Medulla oblongata (tissue), 1 donor: ENCODE data around the gene LIN28B.
"Not testable (repeated sequence)": the region's sequence is repeated elsewhere in the genome, so short reads cannot be mapped to it uniquely, and the experiment has no call there.

Experiments used
- DNase-seq: peaks from one replicate; pipeline ENCODE4 v3.0.0-alpha.2; 2015; ENCODE audit errors: extremely low spot score

Gene LIN28B

DNA sequence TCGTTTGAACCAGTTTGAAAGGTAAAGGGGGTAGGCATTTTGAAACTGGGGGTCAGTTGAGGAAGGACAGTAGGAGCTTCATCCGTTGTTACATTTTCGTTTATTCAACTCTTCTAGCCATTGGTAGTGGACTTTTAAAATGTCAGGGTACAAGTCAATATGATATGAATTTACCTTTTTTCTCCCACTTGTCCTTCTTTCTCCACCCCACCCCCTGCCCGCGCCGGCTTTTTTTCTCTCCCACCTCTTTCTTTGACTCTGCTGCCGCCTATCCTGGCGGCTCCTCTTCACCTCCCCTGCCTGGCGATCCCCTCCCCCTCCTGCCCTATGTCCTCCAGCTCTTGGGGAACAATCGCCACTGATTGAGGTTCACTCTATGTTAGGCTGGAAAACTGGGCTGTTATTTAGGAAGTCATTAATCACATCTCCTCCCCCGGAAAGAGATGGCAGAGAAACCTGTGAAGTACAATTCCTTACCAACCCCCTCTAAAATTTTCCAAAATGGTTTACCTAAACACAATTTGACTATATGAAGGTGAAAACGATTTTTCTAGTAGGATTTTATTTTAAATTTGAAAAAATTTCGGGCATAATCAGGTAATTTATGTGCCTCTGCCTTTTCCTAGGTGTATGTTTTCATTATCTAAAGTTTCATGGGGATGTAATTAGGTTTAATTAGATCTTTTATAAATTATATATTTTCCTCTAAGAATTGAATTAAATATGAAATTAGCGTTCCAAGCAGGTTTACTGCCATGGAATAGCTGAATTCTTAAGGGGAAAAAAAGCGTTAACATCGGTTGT is 778 bp upstream of the LIN28B start:
- DNase-seq, result no peak

DNA sequence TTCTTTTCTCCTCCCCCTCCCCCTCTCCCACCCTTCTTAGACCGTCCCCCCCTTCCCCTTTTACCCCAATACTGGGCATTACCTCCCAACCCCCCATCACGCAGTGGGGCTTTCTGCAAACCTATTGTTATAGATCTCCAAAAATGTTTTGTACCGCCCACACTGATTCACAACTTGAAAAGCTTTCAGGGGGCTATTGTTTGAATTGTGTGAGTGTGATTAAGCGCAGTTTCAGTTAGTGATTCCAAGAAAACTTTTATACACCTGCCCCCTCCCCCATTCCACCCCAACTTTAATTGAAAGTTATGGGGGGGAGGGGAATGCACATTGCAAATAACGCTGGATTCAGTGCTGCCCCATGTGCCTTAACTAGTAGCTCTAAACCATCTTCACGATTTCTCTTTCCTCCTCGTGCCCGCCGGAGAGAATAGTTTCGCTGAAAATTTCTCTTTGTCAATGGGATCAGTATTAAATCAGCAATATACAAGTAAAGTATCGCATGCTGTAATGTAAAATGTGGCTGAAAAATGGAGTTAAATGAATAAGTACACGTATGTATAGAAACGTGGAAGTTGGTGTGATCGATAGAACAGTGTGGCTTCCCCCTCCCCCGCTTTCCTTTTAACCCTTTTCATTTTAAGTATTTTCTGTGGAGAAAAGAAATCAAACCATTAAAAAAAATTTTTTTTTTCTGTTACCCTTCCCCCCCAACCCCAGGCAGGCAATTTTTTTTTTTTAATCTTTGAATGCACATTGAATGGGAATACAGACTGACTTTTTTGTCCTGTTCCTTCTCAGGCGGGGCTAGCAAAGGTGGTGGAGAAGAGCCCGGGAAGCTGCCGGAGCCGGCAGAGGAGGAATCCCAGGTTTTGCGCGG is 632 bp downstream of the LIN28B start:
- DNase-seq, result no peak

- no peak for DNase-seq
Observed at GRCh38 chr6:104958178-104959025, 1.5 kb downstream of the LIN28B start.

DNA sequence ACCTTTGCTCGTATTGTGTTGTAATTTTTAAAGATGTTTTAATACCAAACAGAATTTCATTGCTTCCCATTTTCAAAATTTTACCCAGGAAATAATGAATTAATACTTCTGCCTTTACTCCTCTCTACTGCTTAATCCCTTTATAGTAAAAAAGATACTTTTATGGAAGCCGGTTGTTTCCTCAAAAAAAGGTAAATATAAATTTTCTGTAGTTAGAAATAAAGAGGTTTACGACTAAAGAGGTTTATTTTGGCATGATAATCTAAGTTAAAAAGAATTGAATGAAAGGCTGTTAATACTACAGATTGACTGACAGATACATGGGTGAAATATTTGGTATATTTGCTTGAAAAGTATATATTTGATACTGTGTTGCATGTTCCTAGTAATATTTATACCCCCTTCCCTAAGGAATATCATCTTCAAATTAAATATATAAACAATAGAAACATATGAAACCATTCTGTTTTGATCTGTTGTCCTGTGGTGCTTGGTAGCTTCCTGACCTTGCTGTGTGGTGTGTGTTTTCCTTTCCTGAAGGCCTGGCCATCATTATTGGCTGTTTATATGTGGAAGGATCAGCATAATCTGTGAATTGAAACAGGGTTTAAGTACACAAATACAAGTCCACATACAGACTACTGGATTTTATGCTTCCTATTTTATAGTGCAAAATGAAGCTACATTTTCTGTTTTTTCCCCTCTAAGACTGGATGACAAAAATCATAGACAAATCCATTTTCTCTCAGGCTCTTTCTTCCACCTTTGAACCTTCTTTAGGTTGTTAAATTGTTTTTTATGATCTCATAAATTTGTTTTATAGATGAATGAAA is 2.3 kb downstream of the LIN28B start:
- DNase-seq, result no peak

DNA sequence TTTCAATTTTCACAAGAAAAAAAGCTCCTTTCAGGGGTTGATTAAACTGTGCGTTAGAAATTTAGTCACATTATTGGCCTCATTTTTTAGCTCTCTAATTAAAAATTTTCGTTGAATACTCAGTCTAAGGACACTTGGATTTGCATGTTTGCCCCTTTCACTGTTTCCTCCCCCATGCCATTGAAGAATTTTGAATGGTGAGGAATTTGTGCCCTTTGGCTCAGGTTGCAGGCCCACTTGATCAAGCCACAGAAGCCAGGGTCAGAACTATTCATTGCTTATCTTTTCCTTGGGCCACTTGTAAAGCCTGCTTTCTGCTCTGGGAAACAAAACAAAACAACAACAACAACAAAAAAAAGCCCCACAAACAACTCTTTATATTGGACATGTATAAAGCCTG is 12.2 kb downstream of the LIN28B start:
- DNase-seq, result no peak

- DNase-seq, result no peak
Observed at GRCh38 chr6:104969785-104970581, 13.1 kb downstream of the LIN28B start.

DNA sequence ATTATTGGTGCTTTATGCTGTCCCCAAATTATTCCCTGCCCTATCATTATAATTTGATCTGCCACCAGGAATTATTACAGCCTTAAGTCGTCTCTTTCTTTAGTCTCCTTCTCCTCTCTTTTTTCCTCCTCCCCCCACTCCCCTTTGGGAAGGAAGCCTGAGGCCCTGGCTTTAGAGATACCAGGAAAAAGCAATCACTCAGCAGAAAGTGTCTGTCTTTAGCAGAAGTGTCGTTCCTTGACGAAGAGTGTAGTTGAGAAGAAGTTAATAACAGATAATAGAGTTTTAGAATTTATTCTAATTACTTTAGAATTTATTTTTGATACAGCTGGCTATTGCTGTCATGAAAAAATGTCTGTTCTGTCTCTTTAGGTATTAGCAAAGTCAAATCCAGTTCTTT is 16.5 kb downstream of the LIN28B start:
- no peak for DNase-seq

DNA sequence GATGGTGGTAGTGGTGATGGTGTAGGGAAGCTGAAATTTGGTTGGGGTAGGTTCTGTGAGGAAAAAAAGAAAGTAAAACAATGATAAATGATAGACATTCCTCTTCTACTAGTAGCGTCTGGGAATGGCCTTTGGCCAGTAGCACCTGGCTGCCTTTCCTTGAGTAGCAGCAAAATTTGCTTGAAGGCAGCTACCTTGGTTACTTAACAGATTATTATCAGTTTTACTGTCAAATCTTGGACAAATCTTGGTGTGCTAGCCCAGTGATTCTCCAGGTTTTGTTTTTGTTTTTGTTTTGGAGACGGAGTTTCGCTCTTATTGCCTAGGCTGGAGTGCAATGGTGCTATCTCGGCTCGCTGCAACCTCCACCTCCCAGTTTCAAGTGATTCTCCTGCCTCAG is 26.4 kb downstream of the LIN28B start:
- no peak for DNase-seq

- DNase-seq, result no peak
Observed at GRCh38 chr6:104983776-104984175, 26.9 kb downstream of the LIN28B start.

DNA sequence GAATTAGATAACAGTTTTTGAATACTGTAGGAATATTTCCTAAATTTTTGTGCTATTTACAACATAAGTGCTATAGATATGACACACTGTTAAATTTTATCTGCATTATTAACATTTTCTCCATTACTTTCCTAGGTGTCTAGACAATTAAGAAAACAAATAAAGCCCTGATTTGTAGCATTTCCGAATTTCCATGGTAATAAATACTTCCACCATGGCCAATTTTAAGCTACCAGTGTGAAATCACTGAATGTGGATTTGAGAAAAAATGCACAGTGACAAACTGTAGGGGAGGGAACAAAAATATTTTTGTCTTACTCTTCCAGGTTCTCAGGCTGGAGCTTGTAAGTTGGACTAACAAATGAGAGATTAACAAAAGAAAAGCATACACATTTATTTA is 27.9 kb downstream of the LIN28B start:
- no peak for DNase-seq

GRCh38 chr6:104985875-104986274 is 29.0 kb downstream of the LIN28B start:
- DNase-seq, result not testable (repeated sequence)

- DNase-seq, result no peak
Observed at GRCh38 chr6:104986625-104987024, 29.7 kb downstream of the LIN28B start.

GRCh38 chr6:104987218-104987617 is 30.3 kb downstream of the LIN28B start:
- no peak for DNase-seq

DNA sequence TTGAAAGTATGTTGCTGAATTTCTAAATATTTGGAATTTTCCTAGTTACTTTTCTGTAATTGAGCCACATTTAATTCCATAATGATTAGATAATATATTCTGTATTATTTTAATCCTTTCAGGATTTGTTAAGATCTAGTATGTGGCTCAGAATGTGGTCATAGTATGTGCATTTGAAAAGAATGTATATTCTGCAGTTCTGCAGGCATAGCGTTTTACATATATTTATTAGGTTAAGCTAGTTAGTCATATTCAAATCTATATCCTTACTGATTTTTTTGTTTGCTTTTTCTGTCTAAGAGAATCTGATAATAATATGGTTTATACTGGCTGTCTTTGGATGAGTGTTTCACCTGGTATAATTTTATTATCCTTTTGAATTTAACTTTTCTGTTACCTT is 33.2 kb downstream of the LIN28B start:
- DNase-seq, result no peak

GRCh38 chr6:104991062-104991461 is 34.2 kb downstream of the LIN28B start:
- DNase-seq, result not testable (repeated sequence)

GRCh38 chr6:104993576-104993975 is 36.7 kb downstream of the LIN28B start:
- DNase-seq, result not testable (repeated sequence)

GRCh38 chr6:104995989-104996617 is 39.2 kb downstream of the LIN28B start:
- DNase-seq, result peak; percentile 31

DNA sequence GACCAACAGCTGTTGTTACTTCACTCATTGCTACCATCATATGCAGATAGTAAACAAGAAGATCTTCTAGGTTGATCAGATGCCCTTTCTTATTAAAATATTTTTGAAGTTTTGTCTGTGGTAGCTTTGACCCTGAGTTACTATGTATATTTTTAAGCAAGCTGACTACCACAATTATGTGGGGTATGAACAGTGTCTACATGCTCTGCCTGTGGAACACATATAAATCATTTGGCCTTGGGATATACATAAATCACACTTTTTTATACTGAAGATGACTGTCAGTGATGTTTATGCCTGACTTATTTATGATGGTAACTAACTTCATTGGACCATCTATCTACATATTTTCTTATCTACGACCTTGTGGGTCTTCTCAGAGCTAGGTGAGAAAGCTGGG is 44.2 kb downstream of the LIN28B start:
- DNase-seq, result no peak

GRCh38 chr6:105001906-105002305 is 45.0 kb downstream of the LIN28B start:
- no peak for DNase-seq

GRCh38 chr6:105005451-105005850 is 48.5 kb downstream of the LIN28B start:
- no peak for DNase-seq
